Vagina (tissue), 2 donors: ENCODE data around the gene TSTD2. TPM values are rescaled to one million over a fixed set of nuclear protein-coding genes. Genes with fewer than 3 reads are reported as not detected.

Experiments
- DNase-seq, 2 donors: peaks; one replicate each; pipeline ENCODE4 v3.0.0-alpha.2; 2017; ENCODE audit errors: extremely low spot score in 2 of 2
- H3K27ac ChIP-seq: fragments of 200-600 bp; sonication (generic); one replicate; pipeline ENCODE4 v1.5.1; 2019
- H3K27me3 ChIP-seq: fragments of 200-600 bp; sonication (generic); one replicate; pipeline ENCODE4 v1.5.1; 2019
- H3K36me3 ChIP-seq, 2 donors: fragments of 200-600 bp; sonication (generic); one replicate each; pipeline ENCODE4 v1.5.1; 2017 to 2019
- H3K4me1 ChIP-seq: fragments of 200-600 bp; sonication (generic); one replicate; pipeline ENCODE4 v1.5.1; 2019
- H3K4me3 ChIP-seq, 2 donors: fragments of 200-600 bp; sonication (generic); 1 replicate in 1 of 2; 2 replicates in 1 of 2; pipeline ENCODE4 v1.5.1; 2016 to 2019
- H3K9me3 ChIP-seq: fragments of 200-600 bp; sonication (generic); one replicate; pipeline ENCODE4 v1.5.1; 2019
- CTCF ChIP-seq, 3 experiments: fragments of 450-650 bp in 2 of 3; fragments of 200-600 bp in 1 of 3; sonication (generic) in 1 of 3; IDR thresholded peaks; one replicate each; pipeline ENCODE4 v1.5.1; 2017 to 2019; ENCODE audit warnings: antibody characterized with exemption in 3 of 3, mild to moderate bottlenecking in 2 of 3, moderate library complexity in 2 of 3
- POLR2A ChIP-seq, 2 donors: fragments of 450-650 bp; IDR thresholded peaks; one replicate each; pipeline ENCODE4 v1.6.1; 2017; ENCODE audit warnings: antibody characterized with exemption in 2 of 2, mild to moderate bottlenecking in 2 of 2, moderate library complexity in 2 of 2
- POLR2AphosphoS5 ChIP-seq, 2 donors: sonication (generic); formaldehyde crosslinking; IDR thresholded peaks; one replicate each; pipeline ENCODE4 v1.9.0; 2017; ENCODE audit warnings: antibody characterized with exemption in 2 of 2, mild to moderate bottlenecking in 2 of 2, low read depth in 1 of 2; ENCODE audit not compliant: insufficient read depth in 1 of 2
- intact Hi-C: fragments of 100-400 bp; cut with DNase I; formaldehyde crosslinking; loops from one replicate; pipeline ENCODE4 v1.15.1; 2023
- total RNA-seq: library from RNA; depleted of rRNA; stranded (reverse); fragments of >200 nt; gene quantifications from one replicate; pipeline ENCODE4 v1.2.3, GENCODE V29; 2016

Gene TSTD2
- total RNA-seq, 1 donor from 2014 or later, result 18.2 TPM

GRCh38 chr9:97647996-97648395, 14.8 kb upstream of the TSTD2 start:
- no peak for DNase-seq
- H3K27ac ChIP-seq, result no peak overlapping the region
- H3K4me3 ChIP-seq, result no peak overlapping the region
- no peaks in the 10 kb centered on the region for H3K27me3 ChIP-seq
- no peaks in the 10 kb centered on the region for H3K9me3 ChIP-seq
- intact Hi-C loops, result no loop called here
- no peak for TF ChIP-seq CTCF (IDR thresholded peaks at IDR 0.05)
- no peak for TF ChIP-seq POLR2AphosphoS5 (IDR thresholded peaks at IDR 0.05; ENCODE audit: insufficient read depth in 1 of 2, low read depth in 1 of 2)
- TF ChIP-seq POLR2A (IDR thresholded peaks at IDR 0.05), result no peak
- H3K36me3 ChIP-seq, result peaks cover 0 to 57% of the 10 kb centered on the region in 2 donors
- H3K4me1 ChIP-seq, result no peaks in the 10 kb centered on the region

DNA sequence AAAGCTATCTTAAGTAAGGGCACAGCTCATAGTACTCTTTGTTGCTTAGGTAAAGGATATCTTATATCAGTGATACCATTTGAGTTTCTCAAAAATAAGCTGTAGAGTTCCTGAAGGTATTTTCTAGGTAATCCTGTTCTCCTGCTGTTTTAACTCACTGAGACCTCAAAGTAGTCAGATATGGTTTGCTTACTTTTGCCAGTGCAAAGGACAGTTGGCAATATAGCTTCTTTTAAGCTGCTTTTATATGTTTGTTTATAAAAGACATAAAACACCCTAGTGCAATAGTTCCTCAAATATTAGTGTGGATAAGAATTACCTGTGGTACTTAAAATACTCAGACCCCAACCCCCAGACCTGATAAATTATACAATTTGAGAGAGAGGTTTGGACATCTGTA, 12.6 kb upstream of the TSTD2 start:
- H3K27ac ChIP-seq, result no peak overlapping the region
- no peak overlapping the region for H3K4me3 ChIP-seq
- no peak for DNase-seq
- no peaks in the 10 kb centered on the region for H3K27me3 ChIP-seq
- peaks cover 0 to 51% of the 10 kb centered on the region in 2 donors for H3K36me3 ChIP-seq
- no peaks in the 10 kb centered on the region for H3K9me3 ChIP-seq
- H3K4me1 ChIP-seq, result no peaks in the 10 kb centered on the region
- TF ChIP-seq CTCF (IDR thresholded peaks at IDR 0.05), result no peak
- TF ChIP-seq POLR2A (IDR thresholded peaks at IDR 0.05), result no peak
- TF ChIP-seq POLR2AphosphoS5 (IDR thresholded peaks at IDR 0.05; ENCODE audit: insufficient read depth in 1 of 2, low read depth in 1 of 2), result no peak
- intact Hi-C loops, result no loop called here

DNA sequence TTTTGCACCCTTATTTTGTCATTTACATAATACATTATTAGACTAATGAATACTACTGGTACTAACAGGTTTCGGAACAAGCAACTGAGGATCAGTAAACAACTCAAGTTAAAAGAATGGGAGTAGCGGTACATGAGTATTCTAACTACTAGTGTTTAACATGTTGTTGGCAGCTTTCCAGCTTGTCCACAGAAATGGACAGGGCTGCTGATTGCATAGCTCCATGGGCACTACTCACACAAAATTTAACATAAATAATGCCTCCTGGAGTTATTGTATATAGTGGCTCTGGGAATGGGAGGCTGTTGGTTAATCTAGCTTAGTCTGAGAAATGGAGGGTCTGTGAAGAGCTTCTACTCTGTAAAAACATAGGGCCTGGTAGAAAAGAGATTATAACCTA, 7.2 kb upstream of the TSTD2 start:
- Histone ChIP-seq H3K4me3 (no peak overlapping the region), H3K27ac (no peak overlapping the region), H3K9me3 (no peaks in the 10 kb centered on the region), H3K27me3 (no peaks in the 10 kb centered on the region), H3K36me3 (peaks cover 0 to 16% of the 10 kb centered on the region in 2 donors), H3K4me1 (peaks cover 40% of the 10 kb centered on the region)
- TF ChIP-seq POLR2A (IDR thresholded peaks at IDR 0.05) (no peak), POLR2AphosphoS5 (IDR thresholded peaks at IDR 0.05; ENCODE audit: insufficient read depth in 1 of 2, low read depth in 1 of 2) (no peak), CTCF (IDR thresholded peaks at IDR 0.05) (no peak)
- DNase-seq, result no peak
- intact Hi-C loops, result no loop called here

- Histone ChIP-seq H3K36me3 (peaks cover 0 to 8% of the 10 kb centered on the region in 2 donors), H3K4me3 (no peak overlapping the region), H3K9me3 (no peaks in the 10 kb centered on the region), H3K4me1 (peaks cover 53% of the 10 kb centered on the region), H3K27me3 (no peaks in the 10 kb centered on the region), H3K27ac (no peak overlapping the region)
- intact Hi-C loops, result no loop called here
- TF ChIP-seq POLR2A (IDR thresholded peaks at IDR 0.05) (no peak), CTCF (IDR thresholded peaks at IDR 0.05) (no peak), POLR2AphosphoS5 (IDR thresholded peaks at IDR 0.05; ENCODE audit: insufficient read depth in 1 of 2, low read depth in 1 of 2) (no peak)
- DNase-seq, result no peak
Observed at GRCh38 chr9:97638666-97639065, 5.5 kb upstream of the TSTD2 start.

- no peaks in the 10 kb centered on the region for H3K9me3 ChIP-seq
- DNase-seq, result no peak
- intact Hi-C loops, result no loop called here
- H3K27me3 ChIP-seq, result no peaks in the 10 kb centered on the region
- H3K27ac ChIP-seq, result no peak overlapping the region
- peaks cover 58% of the 10 kb centered on the region for H3K4me1 ChIP-seq
- H3K36me3 ChIP-seq, result no peaks in the 10 kb centered on the region
- no peak overlapping the region for H3K4me3 ChIP-seq
- no peak for TF ChIP-seq POLR2A (IDR thresholded peaks at IDR 0.05)
- TF ChIP-seq POLR2AphosphoS5 (IDR thresholded peaks at IDR 0.05; ENCODE audit: insufficient read depth in 1 of 2, low read depth in 1 of 2), result no peak
- TF ChIP-seq CTCF (IDR thresholded peaks at IDR 0.05), result no peak
Observed at GRCh38 chr9:97636903-97637302, 3.7 kb upstream of the TSTD2 start.
